ENCODE measurements around the gene ZDHHC12.

Gene ZDHHC12

GRCh38 chr9:128688501-128689292 is 35.2 kb downstream of the ZDHHC12 start, which contains the start of gene SET:
Gene SET (plus strand): TSS chr9:128689222. CDS start chr9:128689583, 361 bp downstream.
- in situ Hi-C loops (cut with MboI; ENCODE audit: low sequenced_read_pairs), result no loop called here

- in situ Hi-C loops (cut with MboI; ENCODE audit: low sequenced_read_pairs), result no loop called here
These were observed 36.5 kb downstream of the ZDHHC12 start for GRCh38 chr9:128687453-128687852.

- in situ Hi-C loops (cut with MboI; ENCODE audit: low sequenced_read_pairs), result no loop called here
These were observed 38.1 kb downstream of the ZDHHC12 start for GRCh38 chr9:128685636-128686489.

- in situ Hi-C loops (cut with MboI; ENCODE audit: low sequenced_read_pairs), result no loop called here
These were observed 39.4 kb downstream of the ZDHHC12 start for GRCh38 chr9:128684325-128685199.

GRCh38 chr9:128684065-128684324 is 39.9 kb downstream of the ZDHHC12 start:
- in situ Hi-C loops (cut with MboI; ENCODE audit: low sequenced_read_pairs), result no loop called here

- in situ Hi-C loops (cut with MboI; ENCODE audit: low sequenced_read_pairs), result no loop called here
These were observed 40.4 kb downstream of the ZDHHC12 start for GRCh38 chr9:128683340-128684064.

- in situ Hi-C loops (cut with MboI; ENCODE audit: low sequenced_read_pairs), result no loop called here
These were observed 46.1 kb downstream of the ZDHHC12 start for GRCh38 chr9:128677794-128678193.

- in situ Hi-C loops (cut with MboI; ENCODE audit: low sequenced_read_pairs), result no loop called here
These were observed 48.5 kb downstream of the ZDHHC12 start for GRCh38 chr9:128675382-128675781.

All from HL-60/S4 (cell line).